Effector memory CD4-positive, alpha-beta T cell (primary cell): Measurements from ENCODE around the gene DVL1.

Source experiments
- DNase-seq, 3 donors: peaks; one replicate each; pipeline ENCODE4 v3.0.0-alpha.2; 2020
- H3K27ac ChIP-seq: 2 replicates; pipeline ENCODE4 v1.7.0; 2013; ENCODE audit warnings: mild to moderate bottlenecking, low read length, moderate library complexity; ENCODE audit not compliant: insufficient read depth, poor library complexity, severe bottlenecking
- H3K27me3 ChIP-seq: replicated peaks from 2 replicates; pipeline ENCODE4 v1.7.0; 2013; ENCODE audit warnings: mild to moderate bottlenecking, low read length; ENCODE audit not compliant: insufficient read depth, control insufficient read depth, poor library complexity, severe bottlenecking
- H3K36me3 ChIP-seq: 2 replicates; pipeline ENCODE4 v1.7.0; 2013; ENCODE audit warnings: mild to moderate bottlenecking, low read length, moderate library complexity; ENCODE audit not compliant: control insufficient read depth, insufficient read depth
- H3K4me1 ChIP-seq: 2 replicates; pipeline ENCODE4 v1.7.0; 2013; ENCODE audit warnings: low read length, mild to moderate bottlenecking; ENCODE audit not compliant: control insufficient read depth, insufficient read depth, poor library complexity, severe bottlenecking
- H3K4me3 ChIP-seq: 2 replicates; pipeline ENCODE4 v1.7.0; 2013; ENCODE audit warnings: low read length, low read depth, mild to moderate bottlenecking; ENCODE audit not compliant: insufficient read depth, poor library complexity, severe bottlenecking
- H3K9me3 ChIP-seq: 2 replicates; pipeline ENCODE4 v1.7.0; 2013; ENCODE audit warnings: mild to moderate bottlenecking, low read length, moderate library complexity; ENCODE audit not compliant: control insufficient read depth

The DVL1 gene

GRCh38 chr1:1340791-1341548 lies 8.2 kb downstream of the DVL1 start:
- Histone ChIP-seq H3K36me3 (peaks cover 11% of the 10 kb centered on the region), H3K4me1 (no peaks in the 10 kb centered on the region), H3K27me3 (no peaks in the 10 kb centered on the region), H3K27ac (no peak overlapping the region), H3K9me3 (no peaks in the 10 kb centered on the region), H3K4me3 (no peak overlapping the region)
- no peak for DNase-seq

- Histone ChIP-seq H3K4me1 (no peaks in the 10 kb centered on the region), H3K36me3 (peaks cover 11% of the 10 kb centered on the region), H3K9me3 (no peaks in the 10 kb centered on the region), H3K27ac (no peak overlapping the region), H3K4me3 (no peak overlapping the region), H3K27me3 (no peaks in the 10 kb centered on the region)
- DNase-seq: no peak
Measured at GRCh38 chr1:1340185-1340584, 9.0 kb downstream of the DVL1 start.

- Histone ChIP-seq H3K4me1 (no peaks in the 10 kb centered on the region), H3K9me3 (no peaks in the 10 kb centered on the region), H3K36me3 (peaks cover 11% of the 10 kb centered on the region), H3K27ac (no peak overlapping the region), H3K4me3 (no peak overlapping the region), H3K27me3 (no peaks in the 10 kb centered on the region)
- DNase-seq: no peak
Measured at GRCh38 chr1:1338278-1338677, 10.9 kb downstream of the DVL1 start.

- Histone ChIP-seq H3K4me1 (no peaks in the 10 kb centered on the region), H3K27me3 (no peaks in the 10 kb centered on the region), H3K27ac (no peak overlapping the region), H3K9me3 (no peaks in the 10 kb centered on the region), H3K36me3 (peaks cover 11% of the 10 kb centered on the region), H3K4me3 (no peak overlapping the region)
- DNase-seq: peak in 1 of 3 donors; percentile 9
Measured at GRCh38 chr1:1337793-1338147, 11.4 kb downstream of the DVL1 start.

GRCh38 chr1:1336931-1337792 lies 12.1 kb downstream of the DVL1 start:
- Histone ChIP-seq H3K36me3 (peaks cover 11% of the 10 kb centered on the region), H3K4me1 (no peaks in the 10 kb centered on the region), H3K27ac (no peak overlapping the region), H3K4me3 (no peak overlapping the region), H3K9me3 (no peaks in the 10 kb centered on the region), H3K27me3 (no peaks in the 10 kb centered on the region)
- DNase-seq: no peak

GRCh38 chr1:1336446-1336845 lies 12.8 kb downstream of the DVL1 start:
- no peak overlapping the region for H3K27ac ChIP-seq
- H3K9me3 ChIP-seq: no peaks in the 10 kb centered on the region
- no peak overlapping the region for H3K4me3 ChIP-seq
- no peaks in the 10 kb centered on the region for H3K4me1 ChIP-seq
- H3K27me3 ChIP-seq: no peaks in the 10 kb centered on the region
- no peak for DNase-seq
- peaks cover 11% of the 10 kb centered on the region for H3K36me3 ChIP-seq

GRCh38 chr1:1335792-1336248 lies 13.4 kb downstream of the DVL1 start:
- H3K4me3 ChIP-seq: no peak overlapping the region
- H3K4me1 ChIP-seq: peaks cover 3% of the 10 kb centered on the region
- H3K36me3 ChIP-seq: peaks cover 11% of the 10 kb centered on the region
- no peak overlapping the region for H3K27ac ChIP-seq
- no peaks in the 10 kb centered on the region for H3K9me3 ChIP-seq
- no peaks in the 10 kb centered on the region for H3K27me3 ChIP-seq
- DNase-seq: no peak

- Histone ChIP-seq H3K36me3 (peaks cover 11% of the 10 kb centered on the region), H3K4me1 (peaks cover 3% of the 10 kb centered on the region), H3K9me3 (no peaks in the 10 kb centered on the region), H3K27ac (no peak overlapping the region), H3K4me3 (no peak overlapping the region), H3K27me3 (no peaks in the 10 kb centered on the region)
- DNase-seq: no peak
Measured at GRCh38 chr1:1335283-1335682, 13.9 kb downstream of the DVL1 start.

GRCh38 chr1:1334835-1335234 lies 14.4 kb downstream of the DVL1 start:
- Histone ChIP-seq H3K9me3 (no peaks in the 10 kb centered on the region), H3K27ac (no peak overlapping the region), H3K4me3 (no peak overlapping the region), H3K27me3 (no peaks in the 10 kb centered on the region), H3K36me3 (peaks cover 7% of the 10 kb centered on the region), H3K4me1 (peaks cover 3% of the 10 kb centered on the region)
- DNase-seq: no peak
